Muscle of back (tissue), 13 donors: Measurements from ENCODE around the gene ELMO1. TPM values are rescaled to one million over a fixed set of nuclear protein-coding genes. Genes with fewer than 3 reads are reported as not detected.

Experiments used
- DNase-seq, 3 donors: peaks; one replicate each; pipeline versions ENCODE4 v3.0.0 to v3.0.0-alpha.2; 2013
- long read RNA-seq, 9 donors: transcript quantifications; one replicate each; lab custom pipeline, GENCODE V29; 2026
- polyA plus RNA-seq, 10 donors: library from polyadenylated mRNA; unstranded; fragments of 120-200 nt; gene quantifications; one replicate each; pipeline ENCODE4 v1.2.1, GENCODE V29; 2013; ENCODE audit not compliant: insufficient read length in 10 of 10

The ELMO1 gene
- 10 to 100 TPM; 21.2 to 37.4 (median 26.8) TPM for polyA plus RNA-seq
- long read RNA-seq, donor 1, partial matches to known transcripts, result 0 of 6 reads
- long read RNA-seq, donor 1, other reads (novel, unspliced or antisense), result 0 of 6 reads
- long read RNA-seq, donor 2, full-length matches to known transcripts, result 4 of 4 reads
- long read RNA-seq, donor 2, partial matches to known transcripts, result 0 of 4 reads
- long read RNA-seq, donor 2, other reads (novel, unspliced or antisense), result 0 of 4 reads
- long read RNA-seq, donor 3, result 0 reads
- long read RNA-seq, donor 4, full-length matches to known transcripts, result 7 of 7 reads
- long read RNA-seq, donor 4, partial matches to known transcripts, result 0 of 7 reads
- long read RNA-seq, donor 4, other reads (novel, unspliced or antisense), result 0 of 7 reads
- long read RNA-seq, donor 5, partial matches to known transcripts, result 0 of 2 reads
- long read RNA-seq, donor 5, other reads (novel, unspliced or antisense), result 0 of 2 reads
- long read RNA-seq, donor 6, full-length matches to known transcripts, result 5 of 5 reads
- long read RNA-seq, donor 6, partial matches to known transcripts, result 0 of 5 reads
- long read RNA-seq, donor 6, other reads (novel, unspliced or antisense), result 0 of 5 reads
- long read RNA-seq, donor 7, full-length matches to known transcripts, result 4 of 4 reads
- long read RNA-seq, donor 7, partial matches to known transcripts, result 0 of 4 reads
- long read RNA-seq, donor 7, other reads (novel, unspliced or antisense), result 0 of 4 reads
- long read RNA-seq, donor 8, partial matches to known transcripts, result 0 of 3 reads
- long read RNA-seq, donor 8, other reads (novel, unspliced or antisense), result 0 of 3 reads
- long read RNA-seq, donor 9, partial matches to known transcripts, result 0 of 1 reads
- long read RNA-seq, donor 9, other reads (novel, unspliced or antisense), result 0 of 1 reads

- peak; percentile 57 to 95 (median 81) for DNase-seq
Observed at GRCh38 chr7:37448636-37449361, at the start of gene ELMO1. TSS of gene ELMO1 (minus strand) at chr7:37448864. CDS start at chr7:37342690, 106,174 bp downstream.

- DNase-seq, result no peak
Observed at GRCh38 chr7:37497576-37497975, 48.9 kb upstream of the ELMO1 start.

- DNase-seq, result peak; percentile 20 to 65 (median 44)
Observed at GRCh38 chr7:37495574-37496184, 47.0 kb upstream of the ELMO1 start.

- DNase-seq, result no peak
Observed at GRCh38 chr7:37494926-37495325, 46.3 kb upstream of the ELMO1 start.

GRCh38 chr7:37493810-37494209 is 45.1 kb upstream of the ELMO1 start:
- no peak for DNase-seq

GRCh38 chr7:37493123-37493522 is 44.5 kb upstream of the ELMO1 start:
- no peak for DNase-seq

GRCh38 chr7:37491919-37492694 is 43.4 kb upstream of the ELMO1 start:
- no peak for DNase-seq

- no peak for DNase-seq
Observed at GRCh38 chr7:37489703-37490102, 41.0 kb upstream of the ELMO1 start.

GRCh38 chr7:37488163-37488764 is 39.6 kb upstream of the ELMO1 start:
- DNase-seq, result no peak

GRCh38 chr7:37484426-37485073 is 35.9 kb upstream of the ELMO1 start:
- DNase-seq, result no peak

- DNase-seq, result no peak
Observed at GRCh38 chr7:37483627-37484026, 35.0 kb upstream of the ELMO1 start.

- DNase-seq, result no peak
Observed at GRCh38 chr7:37482953-37483352, 34.3 kb upstream of the ELMO1 start.

GRCh38 chr7:37482505-37482904 is 33.8 kb upstream of the ELMO1 start:
- DNase-seq, result peak in 1 of 3 donors; percentile 7

- no peak for DNase-seq
Observed at GRCh38 chr7:37481722-37482288, 33.1 kb upstream of the ELMO1 start.

- no peak for DNase-seq
Observed at GRCh38 chr7:37481154-37481553, 32.5 kb upstream of the ELMO1 start.

- no peak for DNase-seq
Observed at GRCh38 chr7:37480041-37481031, 31.7 kb upstream of the ELMO1 start.

GRCh38 chr7:37476881-37477450 is 28.3 kb upstream of the ELMO1 start:
- DNase-seq, result peak; percentile 43 to 82 (median 69)

GRCh38 chr7:37476428-37476827 is 27.8 kb upstream of the ELMO1 start:
- peak in 2 of 3 donors; percentile 15 to 30 for DNase-seq
